Kidney epithelial cell (primary cell): ENCODE measurements around the gene CCBE1. TPM values are rescaled to one million over a fixed set of nuclear protein-coding genes. Genes with fewer than 3 reads are reported as not detected.

Source experiments
- DNase-seq: peaks from one replicate; pipeline ENCODE4 v3.0.0-alpha.2; 2010; ENCODE audit warnings: low read depth
- H3K27me3 ChIP-seq: 2 replicates; pipeline ENCODE4 v1.6.0; 2011; ENCODE audit warnings: low read length; ENCODE audit not compliant: control insufficient read depth, insufficient read depth
- H3K36me3 ChIP-seq: 2 replicates; pipeline ENCODE4 v1.5.1; 2011; ENCODE audit warnings: low read length; ENCODE audit not compliant: control insufficient read depth, insufficient read depth
- H3K4me3 ChIP-seq: 2 replicates; pipeline ENCODE4 v1.5.1; 2011; ENCODE audit warnings: low read depth, mild to moderate bottlenecking, control low read depth, low read length
- total RNA-seq: library from RNA; depleted of rRNA; stranded (reverse); fragments of >200 nt; gene quantifications from 2 replicates; pipeline ENCODE4 v1.2.3, GENCODE V29; 2015
- TF ChIP-seq, protein P1 (sequence below): IDR thresholded peaks from 2 replicates; pipeline ENCODE4 v1.5.1; 2011; ENCODE audit warnings: mild to moderate bottlenecking, moderate library complexity, low read length, control low read depth, inconsistent platforms; ENCODE audit not compliant: insufficient read depth, poor library complexity, severe bottlenecking

The CCBE1 gene
- total RNA-seq, 1 donor from 2014 or later: 1.2 TPM

DNA sequence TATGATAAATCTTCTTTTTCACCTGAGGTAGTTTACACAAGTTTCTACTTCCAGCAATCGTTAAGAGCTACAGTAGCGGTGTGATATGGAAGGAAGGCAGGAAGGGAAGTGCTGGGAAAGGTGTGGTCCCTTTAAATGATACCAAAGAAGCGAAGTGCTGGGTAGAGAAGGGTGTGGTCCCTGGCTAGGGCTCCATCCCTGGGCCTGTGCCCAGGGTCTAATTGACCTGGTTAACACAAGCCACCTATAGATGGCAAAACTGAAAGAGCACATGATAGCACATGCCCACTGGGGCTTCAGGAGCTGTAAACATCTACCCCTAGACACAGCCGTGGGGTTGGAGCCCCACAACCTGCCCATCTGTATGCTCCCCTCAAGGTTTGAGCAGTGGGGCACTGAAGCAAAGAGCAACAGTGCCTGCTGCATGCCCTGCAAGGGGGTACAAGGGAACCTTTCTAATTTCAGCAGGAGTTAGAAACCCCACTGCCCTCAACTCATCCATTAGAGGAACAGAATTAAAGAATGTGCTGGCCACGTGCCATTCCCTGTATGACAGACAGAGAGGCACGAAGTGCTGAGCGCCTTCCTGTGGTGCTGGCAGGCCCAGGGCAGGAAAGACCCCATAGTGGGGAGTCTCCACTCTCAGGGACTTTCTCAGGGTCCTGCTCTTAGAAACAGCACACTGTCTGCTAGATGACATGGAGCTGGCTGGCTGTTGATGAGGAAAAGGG lies 185.0 kb downstream of the CCBE1 start:
- TF ChIP-seq, protein P1, sequence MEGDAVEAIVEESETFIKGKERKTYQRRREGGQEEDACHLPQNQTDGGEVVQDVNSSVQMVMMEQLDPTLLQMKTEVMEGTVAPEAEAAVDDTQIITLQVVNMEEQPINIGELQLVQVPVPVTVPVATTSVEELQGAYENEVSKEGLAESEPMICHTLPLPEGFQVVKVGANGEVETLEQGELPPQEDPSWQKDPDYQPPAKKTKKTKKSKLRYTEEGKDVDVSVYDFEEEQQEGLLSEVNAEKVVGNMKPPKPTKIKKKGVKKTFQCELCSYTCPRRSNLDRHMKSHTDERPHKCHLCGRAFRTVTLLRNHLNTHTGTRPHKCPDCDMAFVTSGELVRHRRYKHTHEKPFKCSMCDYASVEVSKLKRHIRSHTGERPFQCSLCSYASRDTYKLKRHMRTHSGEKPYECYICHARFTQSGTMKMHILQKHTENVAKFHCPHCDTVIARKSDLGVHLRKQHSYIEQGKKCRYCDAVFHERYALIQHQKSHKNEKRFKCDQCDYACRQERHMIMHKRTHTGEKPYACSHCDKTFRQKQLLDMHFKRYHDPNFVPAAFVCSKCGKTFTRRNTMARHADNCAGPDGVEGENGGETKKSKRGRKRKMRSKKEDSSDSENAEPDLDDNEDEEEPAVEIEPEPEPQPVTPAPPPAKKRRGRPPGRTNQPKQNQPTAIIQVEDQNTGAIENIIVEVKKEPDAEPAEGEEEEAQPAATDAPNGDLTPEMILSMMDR: no peak
- DNase-seq: no peak
- H3K27me3 ChIP-seq: no peaks in the 10 kb centered on the region
- H3K36me3 ChIP-seq: no peaks in the 10 kb centered on the region
- H3K4me3 ChIP-seq: no peak overlapping the region

DNA sequence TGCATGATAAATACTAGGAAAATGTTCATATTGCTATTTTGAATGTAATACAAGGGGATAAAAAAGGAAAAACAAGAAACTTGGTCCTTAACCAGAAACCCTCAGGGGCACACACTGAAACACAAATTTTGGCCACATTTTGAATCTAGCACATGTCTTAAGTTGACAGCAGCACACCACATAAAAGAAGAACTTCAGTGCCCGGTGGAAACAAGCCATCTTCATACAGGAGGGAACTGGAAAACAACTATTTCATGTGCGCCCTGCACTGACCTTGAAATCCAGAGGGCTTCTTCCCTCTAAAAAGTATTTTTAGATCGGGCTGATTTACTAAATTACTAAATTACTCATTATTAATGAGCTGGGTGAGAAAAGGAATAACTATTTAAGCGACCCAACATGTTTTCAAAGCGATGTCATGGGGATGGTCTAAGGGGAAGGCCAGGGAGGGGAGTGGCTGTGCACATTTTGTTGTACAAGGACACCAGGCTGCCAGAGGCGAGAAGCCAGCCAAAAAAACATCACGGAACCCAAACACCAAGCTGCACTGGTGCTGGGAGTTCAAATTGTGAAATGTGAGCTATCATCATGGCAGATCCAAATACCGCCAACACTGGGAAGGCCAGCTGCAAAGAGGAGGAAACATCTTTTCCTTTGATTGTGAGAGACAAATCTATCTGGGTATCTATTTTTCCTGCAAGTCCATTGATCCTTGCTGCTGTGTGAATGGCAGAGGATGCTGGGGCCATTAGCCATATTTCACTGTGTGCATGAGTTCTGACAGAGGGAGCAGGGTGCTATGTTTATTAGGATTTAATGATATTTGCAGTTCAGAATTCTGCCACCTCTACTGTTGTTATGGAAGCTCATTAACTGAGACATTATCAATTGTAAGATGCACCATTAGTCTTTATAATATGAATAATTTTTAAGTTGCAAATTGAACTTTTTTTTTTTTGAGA lies 187.5 kb downstream of the CCBE1 start:
- TF ChIP-seq, protein P1: no peak
- Histone ChIP-seq H3K27me3 (no peaks in the 10 kb centered on the region), H3K4me3 (no peak overlapping the region), H3K36me3 (no peaks in the 10 kb centered on the region)
- no peak for DNase-seq

DNA sequence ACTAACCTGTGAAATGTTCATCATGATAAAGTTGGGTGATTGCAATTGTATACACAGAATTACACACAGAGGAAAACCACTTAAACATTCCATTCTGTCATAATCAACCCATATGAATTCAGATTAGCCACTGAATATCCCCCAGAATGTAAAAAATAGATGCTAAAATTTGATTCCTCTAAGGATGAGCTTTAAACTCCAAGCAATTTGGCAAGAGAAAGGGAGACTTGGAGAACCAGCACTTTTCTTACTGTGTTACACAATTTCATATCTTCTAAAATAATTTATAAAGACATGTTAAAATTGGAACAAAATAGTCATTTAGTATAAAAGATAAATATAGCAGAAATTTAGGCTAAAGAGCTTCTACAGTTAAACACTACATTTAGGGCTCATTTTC lies 191.9 kb downstream of the CCBE1 start:
- H3K36me3 ChIP-seq: no peaks in the 10 kb centered on the region
- TF ChIP-seq, protein P1: no peak
- H3K4me3 ChIP-seq: no peak overlapping the region
- H3K27me3 ChIP-seq: no peaks in the 10 kb centered on the region
- no peak for DNase-seq

DNA sequence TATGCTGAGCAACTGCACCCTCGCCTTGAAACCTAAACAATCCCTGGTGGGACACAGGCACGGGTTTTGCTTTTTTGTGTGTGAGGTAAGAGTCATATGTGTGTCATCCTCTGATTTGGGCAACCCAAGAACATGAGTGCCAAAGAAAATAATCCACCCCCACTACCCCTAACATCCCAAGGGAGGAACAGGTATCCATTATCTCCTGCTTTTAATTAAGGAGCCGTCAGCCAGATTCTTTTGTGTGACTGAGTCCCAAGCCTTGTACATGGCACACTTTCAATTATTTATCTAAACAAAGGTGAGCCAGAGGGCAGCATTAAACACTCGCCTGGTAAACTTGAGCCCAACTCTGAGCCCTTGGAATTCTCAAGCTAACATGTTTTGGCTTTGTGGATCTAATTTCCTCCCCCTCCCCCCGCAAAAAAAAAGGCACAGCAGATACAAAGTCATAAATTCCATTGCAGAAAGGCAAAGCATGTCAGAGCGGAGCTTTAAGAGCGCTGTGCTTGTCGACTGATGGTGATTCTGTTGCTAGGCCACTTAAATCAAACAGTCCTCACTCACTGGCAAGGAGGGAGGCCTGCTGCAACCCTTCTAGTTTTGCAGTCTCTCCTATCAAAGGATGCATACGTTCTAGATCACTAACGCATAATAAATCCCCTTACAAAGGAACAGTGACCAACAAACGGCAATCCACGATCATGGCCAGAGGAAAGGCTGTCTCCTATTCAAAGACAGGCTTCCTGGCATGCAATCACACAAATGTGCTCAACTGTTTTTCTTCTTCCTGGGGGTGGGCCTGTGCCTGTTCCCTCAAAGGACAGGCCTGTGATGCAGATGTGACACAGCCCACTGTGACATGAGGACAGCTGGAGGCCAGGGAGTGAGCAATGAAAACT lies 194.7 kb downstream of the CCBE1 start:
- TF ChIP-seq, protein P1: no peak
- H3K36me3 ChIP-seq: no peaks in the 10 kb centered on the region
- DNase-seq: peak; percentile 18
- H3K4me3 ChIP-seq: no peak overlapping the region
- H3K27me3 ChIP-seq: no peaks in the 10 kb centered on the region

DNA sequence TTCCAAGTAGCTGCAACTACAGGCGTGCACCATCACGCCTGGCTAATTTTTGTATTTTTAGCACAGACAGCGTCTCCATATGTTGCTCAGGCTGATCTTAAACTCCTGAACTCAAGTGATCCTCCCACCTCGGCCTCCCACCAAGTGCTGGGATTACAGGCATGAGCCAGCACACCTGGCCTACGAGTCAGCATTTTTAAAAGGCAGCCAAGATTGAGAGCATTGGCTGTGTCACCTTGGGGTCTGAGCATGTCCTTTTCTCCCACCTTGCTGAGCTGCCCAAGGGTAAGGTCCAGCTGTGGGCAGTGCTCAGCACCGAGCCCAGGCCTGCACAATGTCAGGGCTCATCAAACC lies 195.3 kb downstream of the CCBE1 start:
- no peak for DNase-seq

More for the DNA sequence above, 195.3 kb downstream of the CCBE1 start:
- H3K4me3 ChIP-seq: no peak overlapping the region
- no peaks in the 10 kb centered on the region for H3K36me3 ChIP-seq
- TF ChIP-seq, protein P1: no peak
- H3K27me3 ChIP-seq: no peaks in the 10 kb centered on the region
